Naive thymus-derived CD4-positive, alpha-beta T cell (primary cell): ENCODE data around the gene IFIH1. TPM values are rescaled to one million over a fixed set of nuclear protein-coding genes. Genes with fewer than 3 reads are reported as not detected.

Experiments used
- ATAC-seq: fragments of 150-1000 bp; cut with Tn5 transposase; 2 replicates; pipeline ENCODE4 v1.10.0; 2021; ENCODE audit warnings: mild to moderate bottlenecking, moderate library complexity
- CTCF ChIA-PET: fragments of 350-600 bp; sonication (Branson Sonifier 250); formaldehyde crosslinking; loops from one replicate; lab custom pipeline; 2021; ENCODE audit warnings: antibody characterized with exemption; lab: Charles Lee
- POLR2A ChIA-PET: fragments of 350-600 bp; sonication (Branson Sonifier 250); formaldehyde crosslinking; loops from one replicate; lab custom pipeline; 2021; ENCODE audit warnings: antibody characterized with exemption, inconsistent platforms; lab: Charles Lee
- DNase-seq, 9 donors: peaks; one replicate each; pipeline versions ENCODE4 v3.0.0 to v3.0.0-alpha.2; 2020 to 2022; ENCODE audit warnings: mixed read lengths in 1 of 9
- H3K27ac ChIP-seq: one replicate; pipeline ENCODE4 v1.7.0; 2013; ENCODE audit warnings: mild to moderate bottlenecking, low read depth, low read length, moderate library complexity
- H3K27me3 ChIP-seq, 2 donors: one replicate each; pipeline ENCODE4 v1.7.0; 2013; ENCODE audit warnings: low read length in 2 of 2, mild to moderate bottlenecking in 2 of 2, moderate library complexity in 2 of 2; ENCODE audit not compliant: control insufficient read depth in 2 of 2, insufficient read depth in 2 of 2
- H3K36me3 ChIP-seq, 3 experiments: 1 replicate in 2 of 3; 2 replicates in 1 of 3; pipeline ENCODE4 v1.7.0; 2013; ENCODE audit warnings: low read length in 3 of 3, mild to moderate bottlenecking in 3 of 3, moderate library complexity in 1 of 3; ENCODE audit not compliant: insufficient read depth in 3 of 3, control insufficient read depth in 2 of 3
- H3K4me1 ChIP-seq, 2 donors: one replicate each; pipeline ENCODE4 v1.7.0; 2013; ENCODE audit warnings: low read length in 2 of 2, mild to moderate bottlenecking in 2 of 2, moderate library complexity in 1 of 2; ENCODE audit not compliant: control insufficient read depth in 2 of 2, insufficient read depth in 2 of 2
- H3K4me3 ChIP-seq: 2 replicates; pipeline ENCODE4 v1.7.0; 2013; ENCODE audit warnings: mild to moderate bottlenecking, low read length
- H3K9me3 ChIP-seq, 3 experiments: 1 replicate in 2 of 3; 2 replicates in 1 of 3; pipeline ENCODE4 v1.7.0; 2013; ENCODE audit warnings: low read length in 3 of 3; ENCODE audit not compliant: control insufficient read depth in 2 of 3
- H3K27ac Mint-ChIP-seq, 9 donors: one replicate each; pipeline ENCODE4 v1.8.0; 2020 to 2022; ENCODE audit warnings: mixed read lengths in 9 of 9, mild to moderate bottlenecking in 8 of 9, moderate library complexity in 5 of 9, inconsistent platforms in 2 of 9
- H3K27me3 Mint-ChIP-seq, 5 donors: one replicate each; pipeline ENCODE4 v1.8.0; 2021 to 2022; ENCODE audit warnings: mixed read lengths in 5 of 5, mild to moderate bottlenecking in 1 of 5
- H3K36me3 Mint-ChIP-seq, 5 donors: one replicate each; pipeline ENCODE4 v1.8.0; 2020 to 2022; ENCODE audit warnings: mixed read lengths in 5 of 5, mild to moderate bottlenecking in 3 of 5, inconsistent platforms in 1 of 5
- H3K4me1 Mint-ChIP-seq, 7 donors: one replicate each; pipeline ENCODE4 v1.8.0; 2020 to 2022; ENCODE audit warnings: mixed read lengths in 7 of 7, mild to moderate bottlenecking in 3 of 7, inconsistent platforms in 1 of 7
- H3K4me3 Mint-ChIP-seq, 10 donors: one replicate each; pipeline ENCODE4 v1.8.0; 2020 to 2022; ENCODE audit warnings: mild to moderate bottlenecking in 10 of 10, mixed read lengths in 10 of 10, moderate library complexity in 6 of 10, inconsistent platforms in 2 of 10
- H3K9me3 Mint-ChIP-seq, 11 donors: one replicate each; pipeline ENCODE4 v1.8.0; 2020 to 2022; ENCODE audit warnings: mixed read lengths in 11 of 11, mild to moderate bottlenecking in 4 of 11, inconsistent platforms in 1 of 11, moderate library complexity in 1 of 11
- intact Hi-C, 2 donors: fragments of 100-400 bp; cut with micrococcal nuclease; formaldehyde crosslinking; loops; one replicate each; pipeline ENCODE4 v1.15.1; 2023
- polyA plus RNA-seq, 2 donors: library from polyadenylated mRNA; unstranded; fragments of 300-500 nt; fragmentation: Illumina TruSeq; gene quantifications; one replicate each; pipeline ENCODE4 v1.2.3, GENCODE V29; 2021
- total RNA-seq, 6 experiments: library from RNA in 5 of 6; stranded (reverse) in 5 of 6; gene quantifications; 1 replicate in 5 of 6; 2 replicates in 1 of 6; pipeline ENCODE4 v1.2.3 and lab custom pipeline; 2021 to 2026

Gene IFIH1
- total and polyA plus RNA-seq, 7 experiments from 2014 or later: 14.5 to 77.9 (median 23.1) TPM

- H3K27me3 Mint-ChIP-seq: peaks cover 0 to 15% (median 0%) of the 10 kb centered on the region in 5 donors
- ATAC-seq: peak; percentile 72
- ChIA-PET CTCF (no interaction called here), POLR2A (no interaction called here)
- peak overlapping the region in 1 of 10 donors; percentile 27 for H3K4me3 Mint-ChIP-seq
- H3K36me3 ChIP-seq: peaks cover 0 to 9% (median 0%) of the 10 kb centered on the region in 3 experiments
- H3K27ac ChIP-seq: no peak overlapping the region
- no peak for DNase-seq
- no peaks in the 10 kb centered on the region for H3K27me3 ChIP-seq
- no peaks in the 10 kb centered on the region for H3K9me3 Mint-ChIP-seq
- peaks cover 0 to 7% of the 10 kb centered on the region in 2 donors for H3K4me1 ChIP-seq
- H3K4me1 Mint-ChIP-seq: peaks cover 8 to 12% (median 12%) of the 10 kb centered on the region in 7 donors
- no peaks in the 10 kb centered on the region for H3K9me3 ChIP-seq
- no peak overlapping the region for H3K4me3 ChIP-seq
- intact Hi-C loops: no loop called here
- no peak overlapping the region for H3K27ac Mint-ChIP-seq
- H3K36me3 Mint-ChIP-seq: peaks cover 7 to 21% (median 18%) of the 10 kb centered on the region in 5 donors
Observed at GRCh38 chr2:162261032-162261945, 57.2 kb downstream of the IFIH1 start.

GRCh38 chr2:162258686-162259085 lies 59.8 kb downstream of the IFIH1 start:
- CTCF ChIA-PET: no interaction called here

GRCh38 chr2:162258169-162258568 lies 60.3 kb downstream of the IFIH1 start:
- Mint-ChIP-seq H3K27me3 (peaks cover 0 to 15% (median 7%) of the 10 kb centered on the region in 5 donors), H3K4me1 (peaks cover 8 to 12% (median 12%) of the 10 kb centered on the region in 7 donors), H3K4me3 (no peak overlapping the region), H3K27ac (no peak overlapping the region), H3K36me3 (peaks cover 0 to 3% (median 3%) of the 10 kb centered on the region in 5 donors), H3K9me3 (no peaks in the 10 kb centered on the region)
- ATAC-seq: no peak
- no peak for DNase-seq
- ChIA-PET POLR2A (no interaction called here), CTCF (no interaction called here)
- intact Hi-C loops: no loop called here
- H3K4me3 ChIP-seq: no peak overlapping the region
- no peak overlapping the region for H3K27ac ChIP-seq
- no peaks in the 10 kb centered on the region for H3K36me3 ChIP-seq
- no peaks in the 10 kb centered on the region for H3K9me3 ChIP-seq
- peaks cover 0 to 7% of the 10 kb centered on the region in 2 donors for H3K4me1 ChIP-seq
- no peaks in the 10 kb centered on the region for H3K27me3 ChIP-seq

More at GRCh38 chr2:162258686-162259085, 59.8 kb downstream of the IFIH1 start:
- intact Hi-C loops: no loop called here
- H3K4me3 ChIP-seq: no peak overlapping the region
- H3K27me3 Mint-ChIP-seq: peaks cover 0 to 15% (median 7%) of the 10 kb centered on the region in 5 donors
- H3K27me3 ChIP-seq: no peaks in the 10 kb centered on the region
- H3K4me1 ChIP-seq: peaks cover 0 to 7% of the 10 kb centered on the region in 2 donors
- ATAC-seq (no peak), DNase-seq (no peak)
- H3K4me1 Mint-ChIP-seq: peaks cover 8 to 12% (median 12%) of the 10 kb centered on the region in 7 donors
- POLR2A ChIA-PET: no interaction called here
- no peaks in the 10 kb centered on the region for H3K9me3 ChIP-seq
- H3K4me3 Mint-ChIP-seq: no peak overlapping the region
- no peaks in the 10 kb centered on the region for H3K9me3 Mint-ChIP-seq
- no peak overlapping the region for H3K27ac Mint-ChIP-seq
- no peaks in the 10 kb centered on the region for H3K36me3 ChIP-seq
- peaks cover 0 to 6% (median 5%) of the 10 kb centered on the region in 5 donors for H3K36me3 Mint-ChIP-seq
- no peak overlapping the region for H3K27ac ChIP-seq

GRCh38 chr2:162257425-162257824 lies 61.1 kb downstream of the IFIH1 start:
- Histone ChIP-seq H3K9me3 (no peaks in the 10 kb centered on the region), H3K27ac (no peak overlapping the region), H3K36me3 (no peaks in the 10 kb centered on the region), H3K4me1 (peaks cover 0 to 7% of the 10 kb centered on the region in 2 donors), H3K27me3 (no peaks in the 10 kb centered on the region), H3K4me3 (no peak overlapping the region)
- intact Hi-C loops: no loop called here
- POLR2A ChIA-PET: no interaction called here
- ATAC-seq: no peak
- H3K4me1 Mint-ChIP-seq: peaks cover 8 to 12% (median 12%) of the 10 kb centered on the region in 7 donors
- no peaks in the 10 kb centered on the region for H3K9me3 Mint-ChIP-seq
- H3K27ac Mint-ChIP-seq: no peak overlapping the region
- CTCF ChIA-PET: no interaction called here
- no peak overlapping the region for H3K4me3 Mint-ChIP-seq
- peaks cover 0 to 15% (median 7%) of the 10 kb centered on the region in 5 donors for H3K27me3 Mint-ChIP-seq
- H3K36me3 Mint-ChIP-seq: no peaks in the 10 kb centered on the region
- no peak for DNase-seq

- H3K4me3 ChIP-seq: no peak overlapping the region
- ATAC-seq (no peak), DNase-seq (no peak)
- peaks cover 0 to 5% of the 10 kb centered on the region in 2 donors for H3K4me1 ChIP-seq
- Mint-ChIP-seq H3K27me3 (peaks cover 0 to 17% (median 7%) of the 10 kb centered on the region in 5 donors), H3K9me3 (no peaks in the 10 kb centered on the region), H3K4me1 (peaks cover 6 to 8% (median 7%) of the 10 kb centered on the region in 7 donors), H3K4me3 (no peak overlapping the region), H3K36me3 (no peaks in the 10 kb centered on the region), H3K27ac (no peak overlapping the region)
- no peaks in the 10 kb centered on the region for H3K9me3 ChIP-seq
- H3K27me3 ChIP-seq: no peaks in the 10 kb centered on the region
- no peak overlapping the region for H3K27ac ChIP-seq
- POLR2A ChIA-PET: no interaction called here
- intact Hi-C loops: no loop called here
- CTCF ChIA-PET: interaction anchor here (0.6 kb wide), 1 partner anchor 844 kb away, joined by 3 read pairs; no protein-coding TSS in a partner anchor
- H3K36me3 ChIP-seq: no peaks in the 10 kb centered on the region
Observed at GRCh38 chr2:162256591-162256991, 61.9 kb downstream of the IFIH1 start.

GRCh38 chr2:162254236-162254871 lies 64.1 kb downstream of the IFIH1 start:
- Histone ChIP-seq H3K27me3 (no peaks in the 10 kb centered on the region), H3K27ac (no peak overlapping the region), H3K4me3 (no peak overlapping the region), H3K36me3 (no peaks in the 10 kb centered on the region), H3K9me3 (no peaks in the 10 kb centered on the region), H3K4me1 (no peaks in the 10 kb centered on the region)
- no peak for DNase-seq
- no peak overlapping the region for H3K4me3 Mint-ChIP-seq
- POLR2A ChIA-PET: interaction anchor here (1.1 kb wide), 1 partner anchor 11 kb away, joined by 3 read pairs; no protein-coding TSS in a partner anchor
- intact Hi-C loops: no loop called here
- H3K36me3 Mint-ChIP-seq: peaks cover 0 to 4% (median 0%) of the 10 kb centered on the region in 5 donors
- H3K27me3 Mint-ChIP-seq: peaks cover 0 to 26% (median 12%) of the 10 kb centered on the region in 5 donors
- ATAC-seq: no peak
- H3K9me3 Mint-ChIP-seq: peaks cover 0 to 5% (median 0%) of the 10 kb centered on the region in 11 donors
- H3K4me1 Mint-ChIP-seq: no peaks in the 10 kb centered on the region
- CTCF ChIA-PET: no interaction called here
- H3K27ac Mint-ChIP-seq: no peak overlapping the region
